Measurements from ENCODE around the gene FAM180B.
"Not testable (repeated sequence)": the region's sequence is repeated elsewhere in the genome, so short reads cannot be mapped to it uniquely, and the experiment has no call there.

FAM180B gene

DNA sequence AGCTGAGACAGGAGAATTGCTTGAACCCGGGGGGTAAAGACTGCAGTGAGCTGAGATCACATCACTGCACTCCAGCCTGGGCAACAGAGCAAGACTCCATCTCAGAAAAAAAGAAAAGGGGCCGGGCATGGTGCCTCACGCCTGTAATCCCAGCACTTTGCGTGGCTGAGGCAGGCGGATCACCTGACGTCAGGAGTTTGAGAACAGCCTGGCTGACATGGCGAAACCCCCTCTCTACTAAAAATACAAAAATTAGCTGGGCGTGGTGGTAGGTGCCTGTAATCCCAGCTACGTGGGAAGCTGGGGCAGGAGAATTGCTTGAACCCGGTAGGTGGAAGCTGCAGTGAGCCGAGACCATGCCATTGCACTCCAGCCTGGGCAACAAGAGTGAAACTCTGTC, 49.9 kb downstream of the FAM180B start:
- not testable (repeated sequence) for DNase-seq

More for the DNA sequence above, 49.9 kb downstream of the FAM180B start:
- intact Hi-C loops (cut with DNase I), result not testable (repeated sequence)

Data from posterior cingulate gyrus (tissue), 11 donors.